Neural progenitor cell (in vitro differentiated cells): ENCODE measurements around the gene ALX1. TPM values are rescaled to one million over a fixed set of nuclear protein-coding genes. Genes with fewer than 3 reads are reported as not detected.

Experiments
- DNase-seq: peaks from one replicate; pipeline ENCODE4 v3.0.0-alpha.2; 2016; ENCODE audit warnings: low spot score
- H2AFZ ChIP-seq: fragments of 200-600 bp; sonication (generic); replicated peaks from 2 replicates; pipeline ENCODE4 v1.6.1; 2016; ENCODE audit warnings: antibody characterized with exemption
- H3F3A ChIP-seq: fragments of 200-600 bp; sonication (generic); 2 replicates; pipeline ENCODE4 v1.6.1; 2016; ENCODE audit warnings: antibody characterized with exemption, low read depth
- H3K27ac ChIP-seq: fragments of 200-600 bp; sonication (generic); 2 replicates; pipeline ENCODE4 v1.5.1; 2016; ENCODE audit warnings: mild to moderate bottlenecking
- H3K27me3 ChIP-seq: fragments of 200-600 bp; sonication (generic); 2 replicates; pipeline ENCODE4 v1.6.1; 2016; ENCODE audit warnings: mild to moderate bottlenecking, moderate library complexity
- H3K36me3 ChIP-seq: fragments of 200-600 bp; sonication (generic); 2 replicates; pipeline ENCODE4 v1.5.1; 2016
- H3K4me1 ChIP-seq: fragments of 200-600 bp; sonication (generic); 2 replicates; pipeline ENCODE4 v1.6.1; 2016; ENCODE audit warnings: mixed run types
- H3K4me2 ChIP-seq: fragments of 200-600 bp; sonication (generic); 2 replicates; pipeline ENCODE4 v1.6.1; 2016
- H3K4me3 ChIP-seq: fragments of 200-600 bp; sonication (generic); 2 replicates; pipeline ENCODE4 v1.5.1; 2016
- H3K79me2 ChIP-seq: fragments of 200-600 bp; sonication (generic); 2 replicates; pipeline ENCODE4 v1.6.1; 2016; ENCODE audit warnings: low read depth
- H3K9ac ChIP-seq: fragments of 200-600 bp; sonication (generic); 2 replicates; pipeline ENCODE4 v1.6.1; 2016
- H3K9me3 ChIP-seq: fragments of 200-600 bp; sonication (generic); 2 replicates; pipeline ENCODE4 v1.5.1; 2016; ENCODE audit warnings: low read depth
- H4K20me1 ChIP-seq: fragments of 200-600 bp; sonication (generic); 2 replicates; pipeline ENCODE4 v1.6.1; 2016; ENCODE audit warnings: low read depth
- H3K27ac Mint-ChIP-seq: 3 replicates; pipeline ENCODE4 v1.8.0; 2021; ENCODE audit warnings: mixed read lengths
- H3K27me3 Mint-ChIP-seq: 2 replicates; pipeline ENCODE4 v1.8.0; 2022; ENCODE audit warnings: low read depth, mild to moderate bottlenecking, inconsistent platforms, moderate library complexity, mixed read lengths; ENCODE audit not compliant: insufficient read depth
- H3K36me3 Mint-ChIP-seq: 3 replicates; pipeline ENCODE4 v1.8.0; 2021; ENCODE audit warnings: mixed read lengths
- H3K4me1 Mint-ChIP-seq: 3 replicates; pipeline ENCODE4 v1.8.0; 2021; ENCODE audit warnings: mixed read lengths
- H3K4me3 Mint-ChIP-seq: 3 replicates; pipeline ENCODE4 v1.8.0; 2021; ENCODE audit warnings: mild to moderate bottlenecking, moderate library complexity, mixed read lengths
- H3K9me3 Mint-ChIP-seq: 3 replicates; pipeline ENCODE4 v1.8.0; 2020; ENCODE audit warnings: mixed read lengths
- EZH2 ChIP-seq: fragments of 200-600 bp; sonication (generic); IDR thresholded peaks from 2 replicates; pipeline ENCODE4 v1.6.1; 2017; ENCODE audit warnings: antibody characterized with exemption, mild to moderate bottlenecking, moderate library complexity
- EZH2phosphoT487 ChIP-seq: fragments of 200-600 bp; sonication (generic); IDR thresholded peaks from 2 replicates; pipeline ENCODE4 v1.6.1; 2017; ENCODE audit warnings: antibody characterized with exemption
- total RNA-seq: library from RNA; depleted of rRNA; stranded (reverse); fragments of >200 nt; gene quantifications from 2 replicates; pipeline ENCODE4 v1.2.3, GENCODE V29; 2015; ENCODE audit warnings: low replicate concordance
- TF ChIP-seq, protein P1 (sequence below): fragments of 200-600 bp; sonication (generic); IDR thresholded peaks from 2 replicates; pipeline ENCODE4 v1.5.1; 2017; ENCODE audit warnings: antibody characterized with exemption, mild to moderate bottlenecking

The ALX1 gene
- total RNA-seq, 1 donor from 2014 or later, result 5.6 TPM

DNA sequence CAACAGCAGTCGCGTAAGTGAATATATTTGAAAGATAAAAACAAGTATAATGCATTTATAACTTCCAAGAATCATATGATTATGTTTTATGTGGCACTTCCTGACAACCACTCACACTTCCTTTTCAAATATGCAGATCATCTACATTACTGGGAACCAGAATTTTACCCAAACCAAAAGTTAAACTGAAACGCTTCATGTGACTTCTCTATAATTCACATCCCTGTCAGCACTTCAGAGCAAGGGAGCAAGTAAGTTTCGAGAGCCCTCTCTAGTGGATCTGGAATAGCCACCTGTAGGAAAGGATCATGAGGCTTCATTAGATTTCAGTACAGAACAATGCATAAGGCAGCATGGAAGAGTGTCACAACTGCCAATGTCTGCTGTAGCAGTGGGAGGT, 13.7 kb upstream of the ALX1 start:
- Histone ChIP-seq H4K20me1 (no peaks in the 10 kb centered on the region), H3K4me2 (no peak overlapping the region), H3K27ac (no peak overlapping the region), H3F3A (no peaks in the 10 kb centered on the region), H2AFZ (no peak overlapping the region), H3K9ac (no peak overlapping the region), H3K4me1 (no peaks in the 10 kb centered on the region), H3K4me3 (no peak overlapping the region), H3K79me2 (no peaks in the 10 kb centered on the region), H3K9me3 (no peaks in the 10 kb centered on the region), H3K36me3 (no peaks in the 10 kb centered on the region), H3K27me3 (peaks cover 16% of the 10 kb centered on the region)
- Mint-ChIP-seq H3K27ac (no peak overlapping the region), H3K9me3 (no peaks in the 10 kb centered on the region), H3K27me3 (no peaks in the 10 kb centered on the region), H3K36me3 (no peaks in the 10 kb centered on the region), H3K4me3 (no peak overlapping the region), H3K4me1 (no peaks in the 10 kb centered on the region)
- TF ChIP-seq, protein P1, sequence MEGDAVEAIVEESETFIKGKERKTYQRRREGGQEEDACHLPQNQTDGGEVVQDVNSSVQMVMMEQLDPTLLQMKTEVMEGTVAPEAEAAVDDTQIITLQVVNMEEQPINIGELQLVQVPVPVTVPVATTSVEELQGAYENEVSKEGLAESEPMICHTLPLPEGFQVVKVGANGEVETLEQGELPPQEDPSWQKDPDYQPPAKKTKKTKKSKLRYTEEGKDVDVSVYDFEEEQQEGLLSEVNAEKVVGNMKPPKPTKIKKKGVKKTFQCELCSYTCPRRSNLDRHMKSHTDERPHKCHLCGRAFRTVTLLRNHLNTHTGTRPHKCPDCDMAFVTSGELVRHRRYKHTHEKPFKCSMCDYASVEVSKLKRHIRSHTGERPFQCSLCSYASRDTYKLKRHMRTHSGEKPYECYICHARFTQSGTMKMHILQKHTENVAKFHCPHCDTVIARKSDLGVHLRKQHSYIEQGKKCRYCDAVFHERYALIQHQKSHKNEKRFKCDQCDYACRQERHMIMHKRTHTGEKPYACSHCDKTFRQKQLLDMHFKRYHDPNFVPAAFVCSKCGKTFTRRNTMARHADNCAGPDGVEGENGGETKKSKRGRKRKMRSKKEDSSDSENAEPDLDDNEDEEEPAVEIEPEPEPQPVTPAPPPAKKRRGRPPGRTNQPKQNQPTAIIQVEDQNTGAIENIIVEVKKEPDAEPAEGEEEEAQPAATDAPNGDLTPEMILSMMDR, result no peak
- TF ChIP-seq EZH2phosphoT487 (no peak), EZH2 (no peak)
- no peak for DNase-seq

DNA sequence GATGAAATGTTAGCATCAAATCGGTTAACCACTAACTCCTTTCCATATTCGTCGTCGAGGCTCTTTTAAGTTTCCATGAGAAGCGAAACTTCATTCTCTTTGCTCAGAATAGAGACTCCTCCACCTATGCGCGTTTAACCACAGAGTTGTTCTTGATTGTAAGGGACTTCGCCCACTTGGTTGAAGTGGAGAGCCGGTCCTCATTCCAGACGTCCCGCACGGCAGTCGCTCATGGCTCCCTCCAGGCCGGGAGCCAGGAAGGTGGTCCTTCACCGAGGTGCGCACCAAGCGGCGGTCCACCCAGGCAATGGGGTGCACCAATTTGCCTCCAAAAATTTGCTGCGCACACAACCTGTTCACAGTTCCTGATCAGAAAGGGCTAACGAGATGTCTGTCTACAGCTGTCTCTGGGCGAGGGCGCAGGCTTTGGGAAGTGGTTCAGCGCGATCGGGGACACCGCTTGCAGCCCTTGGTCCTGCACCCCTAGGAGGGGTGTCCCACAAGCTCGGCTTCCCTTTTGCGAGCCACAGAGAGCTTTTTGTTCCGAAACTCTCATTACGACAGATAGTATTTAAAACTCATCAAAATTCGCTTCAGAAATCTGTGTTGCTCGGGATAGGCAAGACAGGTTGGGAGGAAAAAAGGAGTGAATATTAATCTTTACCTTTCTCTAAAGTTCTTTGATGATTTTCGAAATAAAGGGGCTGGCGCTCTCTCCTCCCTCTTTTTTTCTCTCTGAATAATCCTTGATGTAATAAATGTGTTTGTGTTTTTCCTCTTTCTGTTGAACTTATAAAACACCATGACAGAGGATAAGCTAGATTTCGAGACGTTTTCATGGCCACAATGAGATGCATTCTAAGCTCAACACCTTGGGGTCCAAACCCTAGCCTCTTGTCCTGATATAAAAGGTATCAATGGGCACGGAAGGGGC, 6.4 kb upstream of the ALX1 start:
- peaks cover 6% of the 10 kb centered on the region for H3K9me3 Mint-ChIP-seq
- Histone ChIP-seq H3K36me3 (no peaks in the 10 kb centered on the region), H3K79me2 (no peaks in the 10 kb centered on the region), H3K4me2 (peak overlapping the region; percentile 46), H3K27me3 (peaks cover 88% of the 10 kb centered on the region), H3F3A (no peaks in the 10 kb centered on the region), H3K9me3 (no peaks in the 10 kb centered on the region), H2AFZ (peak overlapping the region; percentile 66), H3K4me1 (no peaks in the 10 kb centered on the region), H3K9ac (no peak overlapping the region), H4K20me1 (no peaks in the 10 kb centered on the region), H3K4me3 (no peak overlapping the region), H3K27ac (no peak overlapping the region)
- H3K4me3 Mint-ChIP-seq, result no peak overlapping the region
- DNase-seq, result peak; percentile 30
- no peak overlapping the region for H3K27ac Mint-ChIP-seq
- H3K36me3 Mint-ChIP-seq, result peaks cover 2% of the 10 kb centered on the region
- peaks cover 4% of the 10 kb centered on the region for H3K4me1 Mint-ChIP-seq
- peak; percentile 61 for TF ChIP-seq EZH2phosphoT487
- TF ChIP-seq, protein P1, result no peak
- peak; percentile 81 for TF ChIP-seq EZH2
- H3K27me3 Mint-ChIP-seq, result peaks cover 53% of the 10 kb centered on the region

DNA sequence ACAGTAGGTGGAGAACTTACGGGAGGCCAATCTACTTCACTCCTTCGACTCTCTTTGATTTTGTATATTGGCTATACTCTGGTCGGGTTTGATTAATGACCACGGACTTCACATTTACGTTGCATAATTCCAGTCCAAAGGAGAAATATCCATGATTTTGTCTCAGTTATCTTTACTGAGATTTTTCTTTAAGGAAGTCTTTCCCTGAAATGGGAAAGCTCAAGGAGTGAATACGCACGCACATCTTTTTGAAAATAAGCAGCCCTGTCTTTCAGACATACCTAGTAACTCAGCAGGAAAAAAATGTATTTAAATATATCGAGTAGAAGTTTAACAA, 5.7 kb upstream of the ALX1 start:
- H4K20me1 ChIP-seq, result no peaks in the 10 kb centered on the region
- Mint-ChIP-seq H3K27ac (no peak overlapping the region), H3K27me3 (peaks cover 60% of the 10 kb centered on the region), H3K4me1 (peaks cover 4% of the 10 kb centered on the region), H3K4me3 (no peak overlapping the region), H3K9me3 (peaks cover 6% of the 10 kb centered on the region), H3K36me3 (peaks cover 2% of the 10 kb centered on the region)
- no peaks in the 10 kb centered on the region for H3K79me2 ChIP-seq
- H3K36me3 ChIP-seq, result no peaks in the 10 kb centered on the region
- H3K4me1 ChIP-seq, result peaks cover 4% of the 10 kb centered on the region
- peak; percentile 54 for TF ChIP-seq EZH2phosphoT487
- TF ChIP-seq EZH2, result peak; percentile 2
- TF ChIP-seq, protein P1, result no peak
- H3F3A ChIP-seq, result no peaks in the 10 kb centered on the region
- no peak overlapping the region for H3K9ac ChIP-seq
- DNase-seq, result no peak
- H3K4me3 ChIP-seq, result no peak overlapping the region
- H3K27ac ChIP-seq, result no peak overlapping the region
- H2AFZ ChIP-seq, result no peak overlapping the region
- no peaks in the 10 kb centered on the region for H3K9me3 ChIP-seq
- no peak overlapping the region for H3K4me2 ChIP-seq
- H3K27me3 ChIP-seq, result peaks cover 91% of the 10 kb centered on the region
